Endodermal cell (in vitro differentiated cells): ENCODE data around the gene ISOC2. TPM values are rescaled to one million over a fixed set of nuclear protein-coding genes. Genes with fewer than 3 reads are reported as not detected.
A peak's percentile ranks its signal among the peaks of the same experiment; 100 is the strongest.

Experiments used
- DNase-seq: peaks from one replicate; pipeline ENCODE4 v3.0.0-alpha.2; 2017
- H3K27ac ChIP-seq: 2 replicates; pipeline ENCODE4 v1.5.1; 2013; ENCODE audit warnings: mild to moderate bottlenecking, low read depth, low read length, moderate library complexity
- H3K27me3 ChIP-seq: 2 replicates; pipeline ENCODE4 v1.6.1; 2013; ENCODE audit warnings: mild to moderate bottlenecking, low read length, moderate library complexity; ENCODE audit not compliant: insufficient read depth, control insufficient read depth, poor library complexity, severe bottlenecking
- H3K36me3 ChIP-seq: 2 replicates; pipeline ENCODE4 v1.7.0; 2013; ENCODE audit warnings: mild to moderate bottlenecking, low read length, moderate library complexity; ENCODE audit not compliant: control insufficient read depth, insufficient read depth
- H3K4me1 ChIP-seq: one replicate; pipeline ENCODE4 v1.7.0; 2013; ENCODE audit warnings: low read length; ENCODE audit not compliant: control insufficient read depth, insufficient read depth
- H3K4me3 ChIP-seq: 2 replicates; pipeline ENCODE4 v1.5.1; 2013; ENCODE audit warnings: mild to moderate bottlenecking, low read length, moderate library complexity
- H3K9ac ChIP-seq: 2 replicates; pipeline ENCODE4 v1.6.1; 2013; ENCODE audit warnings: mild to moderate bottlenecking, low read length, moderate library complexity; ENCODE audit not compliant: poor library complexity, severe bottlenecking; ENCODE audit errors: extremely low read depth
- H3K9me3 ChIP-seq: 2 replicates; pipeline ENCODE4 v1.6.1; 2013; ENCODE audit warnings: mild to moderate bottlenecking, low read length, moderate library complexity; ENCODE audit not compliant: control insufficient read depth
- H3K27ac Mint-ChIP-seq: 2 replicates; pipeline ENCODE4 v1.8.0; 2020; ENCODE audit warnings: mixed read lengths
- H3K27me3 Mint-ChIP-seq: 2 replicates; pipeline ENCODE4 v1.8.0; 2021; ENCODE audit warnings: mild to moderate bottlenecking, mixed read lengths; ENCODE audit not compliant: insufficient read depth
- H3K36me3 Mint-ChIP-seq: 2 replicates; pipeline ENCODE4 v1.8.0; 2020; ENCODE audit warnings: low read depth, mixed read lengths
- H3K4me1 Mint-ChIP-seq: 2 replicates; pipeline ENCODE4 v1.8.0; 2020; ENCODE audit warnings: mixed read lengths
- H3K4me3 Mint-ChIP-seq: 2 replicates; pipeline ENCODE4 v1.8.0; 2020; ENCODE audit warnings: mild to moderate bottlenecking, moderate library complexity, mixed read lengths
- H3K9me3 Mint-ChIP-seq: 2 replicates; pipeline ENCODE4 v1.8.0; 2020; ENCODE audit warnings: mild to moderate bottlenecking, mixed read lengths
- WGBS, 2 experiments: methylation state at CpG; one replicate each; pipeline versions ENCODE4 v1.1.5 to v1.1.7; 2013; ENCODE audit warnings: missing lambda C conversion rate in 2 of 2, mixed read lengths in 1 of 2; ENCODE audit not compliant: insufficient coverage in 1 of 2, insufficient read length in 1 of 2; 5-methylcytosine and 5-hydroxymethylcytosine counted together
- total RNA-seq, 2 donors: library from RNA; stranded (reverse); fragmentation: NEBNext Ultra II Directional in 1 of 2; extraction: Animal tissue kit (Norgen Biotek cat#: 25700) in 1 of 2; gene quantifications; 2 replicates in 1 of 2; 3 replicates in 1 of 2; pipeline ENCODE4 v1.2.1, GENCODE V29; 2021
- TF ChIP-seq, protein P1 (sequence below): fragments of 200-600 bp; sonication (generic); conservative IDR thresholded peaks from 2 replicates; pipeline ENCODE4 v1.5.0; 2021; ENCODE audit warnings: antibody characterized with exemption, mild to moderate bottlenecking

The ISOC2 gene
- total RNA-seq, 2 donors from 2014 or later: 35.9 to 39.2 TPM

DNA sequence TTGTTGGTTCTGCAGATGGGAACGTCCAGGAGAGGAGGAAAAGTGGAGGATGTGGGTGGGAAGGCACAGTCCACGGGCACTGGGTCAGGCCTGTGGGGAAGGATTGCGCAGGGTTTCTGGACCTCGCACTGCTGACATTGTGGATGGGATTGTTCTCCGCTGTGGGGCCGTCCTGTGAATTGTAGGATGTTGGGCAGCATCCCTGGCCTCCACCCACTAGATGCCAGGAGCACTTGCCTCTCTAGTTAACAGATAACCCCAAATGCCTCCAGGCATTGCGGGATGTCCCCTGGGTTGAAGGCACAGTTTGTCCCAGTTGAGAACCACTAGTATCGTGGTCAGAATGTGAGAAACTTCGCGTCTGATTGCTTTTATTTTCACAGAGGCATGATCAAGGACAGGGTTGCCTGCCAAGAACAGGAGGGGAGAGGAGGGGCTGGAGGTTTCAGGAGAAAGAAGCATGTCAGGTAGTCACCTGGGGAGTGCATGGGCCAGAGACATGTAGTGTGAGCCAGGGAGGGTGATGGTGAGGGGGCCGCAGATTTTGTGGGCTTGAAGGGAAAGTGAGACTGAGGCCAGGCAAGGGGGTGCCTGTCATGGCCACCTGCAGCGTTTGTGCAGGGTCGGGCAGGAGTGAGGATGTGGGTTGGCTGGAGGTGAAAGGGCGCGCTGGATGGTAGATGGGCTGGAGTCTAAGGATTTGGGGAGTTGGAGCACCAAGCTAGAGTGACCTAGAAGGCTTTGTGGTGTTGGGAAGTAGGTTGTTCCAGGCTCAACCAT is 18.2 kb upstream of the ISOC2 start:
- no peak overlapping the region for H3K4me3 ChIP-seq
- H3K27ac ChIP-seq: no peak overlapping the region
- H3K36me3 Mint-ChIP-seq: peaks cover 7% of the 10 kb centered on the region

DNA sequence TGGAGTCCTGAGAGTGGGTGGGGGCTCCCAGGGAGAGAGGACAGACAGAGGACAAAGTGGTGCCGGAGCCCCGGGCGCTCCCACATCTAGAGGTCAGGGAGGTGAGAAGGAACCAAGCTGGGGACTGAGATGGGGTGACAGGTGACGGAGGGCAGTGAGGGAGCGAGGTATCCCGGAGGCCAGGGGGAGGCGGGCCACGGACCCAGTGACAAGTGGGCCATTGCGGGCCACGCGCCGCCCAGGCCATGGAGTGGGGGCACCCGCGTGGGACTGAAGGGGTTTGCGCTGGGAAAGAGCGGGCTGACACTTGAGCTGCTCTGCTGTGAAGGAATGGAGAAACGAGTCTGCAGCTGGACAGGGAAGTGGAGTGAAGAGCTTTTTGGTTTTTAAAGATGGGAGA is 17.6 kb upstream of the ISOC2 start:
- no peaks in the 10 kb centered on the region for H3K9me3 Mint-ChIP-seq
- Histone ChIP-seq H3K27me3 (no peaks in the 10 kb centered on the region), H3K9ac (no peak overlapping the region), H3K27ac (no peak overlapping the region), H3K4me3 (no peak overlapping the region), H3K9me3 (no peaks in the 10 kb centered on the region), H3K4me1 (no peaks in the 10 kb centered on the region), H3K36me3 (peaks cover 5% of the 10 kb centered on the region)
- peaks cover 9% of the 10 kb centered on the region for H3K4me1 Mint-ChIP-seq
- no peaks in the 10 kb centered on the region for H3K27me3 Mint-ChIP-seq
- WGBS, 2 experiments: 92 to 94% methylated on average over 16 to 17 of the region's 17 CpGs
- peaks cover 7% of the 10 kb centered on the region for H3K36me3 Mint-ChIP-seq
- TF ChIP-seq, protein P1, sequence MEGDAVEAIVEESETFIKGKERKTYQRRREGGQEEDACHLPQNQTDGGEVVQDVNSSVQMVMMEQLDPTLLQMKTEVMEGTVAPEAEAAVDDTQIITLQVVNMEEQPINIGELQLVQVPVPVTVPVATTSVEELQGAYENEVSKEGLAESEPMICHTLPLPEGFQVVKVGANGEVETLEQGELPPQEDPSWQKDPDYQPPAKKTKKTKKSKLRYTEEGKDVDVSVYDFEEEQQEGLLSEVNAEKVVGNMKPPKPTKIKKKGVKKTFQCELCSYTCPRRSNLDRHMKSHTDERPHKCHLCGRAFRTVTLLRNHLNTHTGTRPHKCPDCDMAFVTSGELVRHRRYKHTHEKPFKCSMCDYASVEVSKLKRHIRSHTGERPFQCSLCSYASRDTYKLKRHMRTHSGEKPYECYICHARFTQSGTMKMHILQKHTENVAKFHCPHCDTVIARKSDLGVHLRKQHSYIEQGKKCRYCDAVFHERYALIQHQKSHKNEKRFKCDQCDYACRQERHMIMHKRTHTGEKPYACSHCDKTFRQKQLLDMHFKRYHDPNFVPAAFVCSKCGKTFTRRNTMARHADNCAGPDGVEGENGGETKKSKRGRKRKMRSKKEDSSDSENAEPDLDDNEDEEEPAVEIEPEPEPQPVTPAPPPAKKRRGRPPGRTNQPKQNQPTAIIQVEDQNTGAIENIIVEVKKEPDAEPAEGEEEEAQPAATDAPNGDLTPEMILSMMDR: no peak
- no peak for DNase-seq
- no peak overlapping the region for H3K4me3 Mint-ChIP-seq
- H3K27ac Mint-ChIP-seq: no peak overlapping the region

More for the DNA sequence above, 18.2 kb upstream of the ISOC2 start:
- H3K4me3 Mint-ChIP-seq: no peak overlapping the region
- H3K27ac Mint-ChIP-seq: no peak overlapping the region
- H3K4me1 Mint-ChIP-seq: peaks cover 9% of the 10 kb centered on the region
- H3K9ac ChIP-seq: no peak overlapping the region
- no peaks in the 10 kb centered on the region for H3K27me3 Mint-ChIP-seq
- H3K36me3 ChIP-seq: peaks cover 5% of the 10 kb centered on the region
- no peaks in the 10 kb centered on the region for H3K9me3 Mint-ChIP-seq
- H3K4me1 ChIP-seq: no peaks in the 10 kb centered on the region
- WGBS, 2 experiments: 86 to 87% methylated on average over 7 to 15 of the region's 15 CpGs
- no peaks in the 10 kb centered on the region for H3K9me3 ChIP-seq
- no peaks in the 10 kb centered on the region for H3K27me3 ChIP-seq
- TF ChIP-seq, protein P1: no peak
- DNase-seq: no peak

DNA sequence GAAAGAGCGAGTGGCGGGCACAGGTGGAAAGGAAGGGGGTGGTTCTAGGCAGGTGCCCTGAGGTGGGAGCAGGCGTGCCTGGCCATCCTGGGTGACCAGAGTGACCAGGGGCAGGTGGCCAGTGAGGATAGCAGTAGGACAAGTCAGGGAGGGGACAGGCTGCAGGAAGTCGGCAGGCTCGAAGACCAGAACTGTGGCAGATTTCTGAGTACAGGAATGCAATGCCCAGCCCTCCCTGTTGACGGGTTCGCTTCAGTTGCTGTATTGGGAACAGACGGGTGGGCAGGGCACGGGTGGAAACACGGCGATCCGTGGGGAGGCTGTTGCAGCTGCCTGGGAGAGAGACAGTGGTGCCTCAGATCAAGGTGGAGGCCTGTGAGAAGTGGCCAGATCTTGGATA is 16.9 kb upstream of the ISOC2 start:
- H3K9ac ChIP-seq: no peak overlapping the region
- no peaks in the 10 kb centered on the region for H3K9me3 ChIP-seq
- Mint-ChIP-seq H3K9me3 (no peaks in the 10 kb centered on the region), H3K27ac (peak overlapping the region; percentile 8), H3K4me1 (peaks cover 14% of the 10 kb centered on the region), H3K36me3 (peaks cover 7% of the 10 kb centered on the region), H3K4me3 (peak overlapping the region; percentile 76), H3K27me3 (no peaks in the 10 kb centered on the region)
- H3K27me3 ChIP-seq: no peaks in the 10 kb centered on the region
- H3K36me3 ChIP-seq: peaks cover 5% of the 10 kb centered on the region
- 93 to 94% methylated on average over 12 of the region's 12 CpGs for WGBS, 2 experiments
- TF ChIP-seq, protein P1: no peak
- no peak for DNase-seq
- H3K27ac ChIP-seq: no peak overlapping the region
- no peak overlapping the region for H3K4me3 ChIP-seq
- no peaks in the 10 kb centered on the region for H3K4me1 ChIP-seq
